GM19193 (cell line): ENCODE results near the gene SIGLEC11.

Experiments
- POLR2A ChIP-seq: IDR thresholded peaks from 4 replicates; pipeline ENCODE4 v1.6.1; 2011; ENCODE audit not compliant: insufficient read depth, insufficient read length; ENCODE audit errors: extremely low read depth

Gene SIGLEC11

GRCh38 chr19:49910179-49910578 lies 50.8 kb downstream of the SIGLEC11 start:
- peak; percentile 16 for TF ChIP-seq POLR2A

- no peak for TF ChIP-seq POLR2A
Measured at GRCh38 chr19:49908480-49909420, 52.2 kb downstream of the SIGLEC11 start.

GRCh38 chr19:49907745-49908446 lies 53.1 kb downstream of the SIGLEC11 start:
- no peak for TF ChIP-seq POLR2A

GRCh38 chr19:49906879-49907564 lies 54.0 kb downstream of the SIGLEC11 start:
- no peak for TF ChIP-seq POLR2A

- TF ChIP-seq POLR2A, result no peak
Measured at GRCh38 chr19:49904136-49904535, 56.8 kb downstream of the SIGLEC11 start.
